Measurements from ENCODE around the gene FBXO44.

DNA sequence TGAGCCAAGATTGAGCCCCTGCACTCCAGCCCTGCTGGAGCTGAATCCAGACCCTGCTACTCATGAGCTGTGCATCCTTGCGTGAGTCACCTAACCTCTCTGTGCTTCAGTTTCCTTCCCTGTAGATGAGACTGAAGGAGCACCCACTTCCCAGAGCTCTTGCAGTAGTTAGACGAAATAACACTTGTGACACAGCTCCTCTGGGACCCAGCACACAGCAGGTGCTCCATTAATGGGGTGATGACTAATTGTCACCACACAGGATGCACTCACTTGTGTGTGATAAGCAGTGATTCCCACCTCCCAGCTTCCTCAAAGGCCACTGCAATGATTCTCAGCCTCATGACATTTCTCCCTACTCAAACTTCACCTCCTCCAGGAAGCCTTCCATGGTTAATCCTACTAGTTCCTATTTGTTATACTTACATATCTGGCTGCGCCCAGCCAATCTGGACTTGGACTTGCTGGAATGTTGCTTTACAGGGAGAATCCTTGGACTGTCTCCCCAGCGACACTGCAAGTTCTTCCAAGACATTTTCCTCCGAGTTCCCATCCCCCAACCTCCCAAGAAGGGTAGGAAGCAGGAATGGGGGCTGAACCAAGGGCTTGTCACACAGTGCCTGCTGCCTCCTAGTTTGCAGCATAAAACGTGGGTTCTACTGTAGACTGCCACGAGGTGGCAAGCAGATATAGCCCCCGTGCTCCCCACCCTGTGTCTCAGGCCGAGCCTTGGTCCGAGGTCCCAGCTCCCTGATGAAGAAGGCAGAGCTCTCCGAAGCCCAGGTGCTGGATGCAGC, 54.1 kb downstream of the FBXO44 start:
- TF ChIP-seq EP300 (IDR thresholded peaks at IDR 0.05) (no peak), REST (IDR thresholded peaks at IDR 0.05) (no peak), JUN (IDR thresholded peaks at IDR 0.05) (no peak), POLR2A (IDR thresholded peaks at IDR 0.05; ENCODE audit: low read length) (no peak), RNF2 (IDR thresholded peaks at IDR 0.05; ENCODE audit: borderline replicate concordance, low read depth) (no peak), MAX (IDR thresholded peaks at IDR 0.05) (no peak), RFX5 (IDR thresholded peaks at IDR 0.05) (no peak), ESRRA (IDR thresholded peaks at IDR 0.05; ENCODE audit: borderline replicate concordance, low read length) (no peak), BHLHE40 (IDR thresholded peaks at IDR 0.05; ENCODE audit: low read depth, low read length) (no peak), SMC3 (IDR thresholded peaks at IDR 0.05) (no peak), RAD21 (conservative IDR thresholded peaks at IDR 0.05 in 1 of 2, IDR thresholded peaks at IDR 0.05 in 1 of 2) (no peak)
- TF ChIP-seq, protein P1, sequence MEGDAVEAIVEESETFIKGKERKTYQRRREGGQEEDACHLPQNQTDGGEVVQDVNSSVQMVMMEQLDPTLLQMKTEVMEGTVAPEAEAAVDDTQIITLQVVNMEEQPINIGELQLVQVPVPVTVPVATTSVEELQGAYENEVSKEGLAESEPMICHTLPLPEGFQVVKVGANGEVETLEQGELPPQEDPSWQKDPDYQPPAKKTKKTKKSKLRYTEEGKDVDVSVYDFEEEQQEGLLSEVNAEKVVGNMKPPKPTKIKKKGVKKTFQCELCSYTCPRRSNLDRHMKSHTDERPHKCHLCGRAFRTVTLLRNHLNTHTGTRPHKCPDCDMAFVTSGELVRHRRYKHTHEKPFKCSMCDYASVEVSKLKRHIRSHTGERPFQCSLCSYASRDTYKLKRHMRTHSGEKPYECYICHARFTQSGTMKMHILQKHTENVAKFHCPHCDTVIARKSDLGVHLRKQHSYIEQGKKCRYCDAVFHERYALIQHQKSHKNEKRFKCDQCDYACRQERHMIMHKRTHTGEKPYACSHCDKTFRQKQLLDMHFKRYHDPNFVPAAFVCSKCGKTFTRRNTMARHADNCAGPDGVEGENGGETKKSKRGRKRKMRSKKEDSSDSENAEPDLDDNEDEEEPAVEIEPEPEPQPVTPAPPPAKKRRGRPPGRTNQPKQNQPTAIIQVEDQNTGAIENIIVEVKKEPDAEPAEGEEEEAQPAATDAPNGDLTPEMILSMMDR (IDR thresholded peaks at IDR 0.05) = no peak
